ENCODE measurements around the gene CTDP1. TPM values are rescaled to one million over a fixed set of nuclear protein-coding genes. Genes with fewer than 3 reads are reported as not detected.

The CTDP1 gene
- total RNA-seq, 4 donors from 2014 or later, result 12.3 to 21.8 (median 16.5) TPM

GRCh38 chr18:79707671-79708070 lies 28.1 kb downstream of the CTDP1 start:
- ATAC-seq (no peak), DNase-seq (no peak)
- intact Hi-C loops (cut with DNase I; ENCODE audit: low total_unique reads), result no loop called here
- no peak overlapping the region for H3K27ac ChIP-seq
- peaks cover 3 to 45% of the 10 kb centered on the region in 2 donors for H3K36me3 ChIP-seq
- no peaks in the 10 kb centered on the region for H3K4me1 ChIP-seq
- no peaks in the 10 kb centered on the region for H3K9me3 ChIP-seq
- no peaks in the 10 kb centered on the region for H3K27me3 ChIP-seq
- no peak overlapping the region for H3K4me3 ChIP-seq
- no peak for TF ChIP-seq POLR2A (IDR thresholded peaks at IDR 0.05)
- TF ChIP-seq, protein P1, sequence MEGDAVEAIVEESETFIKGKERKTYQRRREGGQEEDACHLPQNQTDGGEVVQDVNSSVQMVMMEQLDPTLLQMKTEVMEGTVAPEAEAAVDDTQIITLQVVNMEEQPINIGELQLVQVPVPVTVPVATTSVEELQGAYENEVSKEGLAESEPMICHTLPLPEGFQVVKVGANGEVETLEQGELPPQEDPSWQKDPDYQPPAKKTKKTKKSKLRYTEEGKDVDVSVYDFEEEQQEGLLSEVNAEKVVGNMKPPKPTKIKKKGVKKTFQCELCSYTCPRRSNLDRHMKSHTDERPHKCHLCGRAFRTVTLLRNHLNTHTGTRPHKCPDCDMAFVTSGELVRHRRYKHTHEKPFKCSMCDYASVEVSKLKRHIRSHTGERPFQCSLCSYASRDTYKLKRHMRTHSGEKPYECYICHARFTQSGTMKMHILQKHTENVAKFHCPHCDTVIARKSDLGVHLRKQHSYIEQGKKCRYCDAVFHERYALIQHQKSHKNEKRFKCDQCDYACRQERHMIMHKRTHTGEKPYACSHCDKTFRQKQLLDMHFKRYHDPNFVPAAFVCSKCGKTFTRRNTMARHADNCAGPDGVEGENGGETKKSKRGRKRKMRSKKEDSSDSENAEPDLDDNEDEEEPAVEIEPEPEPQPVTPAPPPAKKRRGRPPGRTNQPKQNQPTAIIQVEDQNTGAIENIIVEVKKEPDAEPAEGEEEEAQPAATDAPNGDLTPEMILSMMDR (IDR thresholded peaks at IDR 0.05 in 4 of 5, conservative IDR thresholded peaks at IDR 0.05 in 1 of 5), result no peak
- in situ Hi-C loops (cut with MboI; ENCODE audit: low sequenced_read_pairs in 4 of 4), result no loop called here

DNA sequence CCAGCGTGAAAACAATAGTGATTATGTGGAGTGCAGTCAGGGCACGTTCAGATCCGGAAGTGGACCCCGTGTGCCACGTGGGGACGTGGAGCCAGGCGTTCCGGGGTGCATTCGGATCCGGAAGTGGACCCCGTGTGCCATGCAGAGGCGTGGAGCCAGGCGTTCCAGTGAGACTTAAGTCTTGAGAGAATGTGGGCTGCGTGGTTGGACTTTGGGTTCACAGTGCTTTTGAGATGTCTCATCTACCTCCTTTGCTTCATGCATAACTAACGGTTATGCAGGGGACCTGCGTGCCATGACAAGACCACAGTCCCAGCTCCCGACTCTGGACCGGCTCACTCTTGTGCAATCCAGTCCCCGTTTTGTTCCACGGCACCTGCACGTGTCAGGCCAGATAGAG lies 28.8 kb downstream of the CTDP1 start:
- no peaks in the 10 kb centered on the region for H3K9me3 ChIP-seq
- H3K4me1 ChIP-seq, result no peaks in the 10 kb centered on the region
- TF ChIP-seq POLR2A (IDR thresholded peaks at IDR 0.05), result no peak
- TF ChIP-seq, protein P1 (IDR thresholded peaks at IDR 0.05 in 4 of 5, conservative IDR thresholded peaks at IDR 0.05 in 1 of 5), result no peak
- DNase-seq (no peak), ATAC-seq (no peak)
- H3K27me3 ChIP-seq, result no peaks in the 10 kb centered on the region
- H3K36me3 ChIP-seq, result peaks cover 3 to 51% of the 10 kb centered on the region in 2 donors
- no peak overlapping the region for H3K27ac ChIP-seq
- in situ Hi-C loops (cut with MboI; ENCODE audit: low sequenced_read_pairs in 4 of 4) (no loop called here), intact Hi-C loops (cut with DNase I; ENCODE audit: low total_unique reads) (no loop called here)
- H3K4me3 ChIP-seq, result no peak overlapping the region

GRCh38 chr18:79712206-79712857 lies 32.7 kb downstream of the CTDP1 start:
- intact Hi-C loops (cut with DNase I; ENCODE audit: low total_unique reads), result no loop called here
- Histone ChIP-seq H3K36me3 (peaks cover 0 to 50% of the 10 kb centered on the region in 2 donors), H3K4me1 (no peaks in the 10 kb centered on the region), H3K27me3 (no peaks in the 10 kb centered on the region), H3K9me3 (no peaks in the 10 kb centered on the region), H3K27ac (no peak overlapping the region), H3K4me3 (no peak overlapping the region)
- ATAC-seq (no peak), DNase-seq (no peak)
- TF ChIP-seq POLR2A (IDR thresholded peaks at IDR 0.05), result no peak
- TF ChIP-seq, protein P1 (IDR thresholded peaks at IDR 0.05 in 4 of 5, conservative IDR thresholded peaks at IDR 0.05 in 1 of 5), result no peak
- in situ Hi-C loops (cut with MboI; ENCODE audit: low sequenced_read_pairs in 4 of 4), result no loop called here

DNA sequence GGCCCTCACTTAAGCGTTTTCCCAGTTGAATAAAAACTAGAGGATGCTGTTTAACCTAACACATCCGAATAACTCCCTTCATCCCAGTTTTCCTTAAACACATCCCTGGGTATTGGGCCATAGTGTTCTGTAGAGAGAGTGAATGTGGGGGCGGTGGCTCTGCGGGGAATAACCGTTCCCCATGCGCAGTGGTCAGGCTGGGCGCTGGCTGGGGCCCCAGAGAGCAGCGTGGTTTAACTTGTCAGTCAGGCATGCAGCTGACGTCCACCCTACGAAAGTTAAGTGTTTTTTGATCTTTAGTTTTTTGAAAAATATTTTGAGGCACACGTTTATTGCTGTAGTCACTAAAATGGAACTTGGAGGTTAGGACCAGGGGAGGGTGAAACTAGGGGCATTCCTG lies 33.7 kb downstream of the CTDP1 start:
- ATAC-seq (no peak), DNase-seq (no peak)
- Histone ChIP-seq H3K27me3 (no peaks in the 10 kb centered on the region), H3K36me3 (peaks cover 0 to 50% of the 10 kb centered on the region in 2 donors), H3K9me3 (no peaks in the 10 kb centered on the region), H3K27ac (no peak overlapping the region), H3K4me3 (no peak overlapping the region), H3K4me1 (no peaks in the 10 kb centered on the region)
- intact Hi-C loops (cut with DNase I; ENCODE audit: low total_unique reads) (no loop called here), in situ Hi-C loops (cut with MboI; ENCODE audit: low sequenced_read_pairs in 4 of 4) (no loop called here)
- TF ChIP-seq, protein P1 (IDR thresholded peaks at IDR 0.05 in 4 of 5, conservative IDR thresholded peaks at IDR 0.05 in 1 of 5), result no peak
- TF ChIP-seq POLR2A (IDR thresholded peaks at IDR 0.05), result no peak

Data from gastrocnemius medialis (tissue), 4 donors.